SK-N-SH (cell line): ENCODE data around the gene ANKRD16.

Experiments used
- EP300 ChIP-seq, 2 experiments: IDR thresholded peaks; 2 replicates each; pipeline versions ENCODE4 v1.4.0 to v1.6.1; 2012; ENCODE audit warnings: borderline replicate concordance in 1 of 2, low read depth in 1 of 2, low read length in 1 of 2
- EZH2phosphoT487 ChIP-seq: fragments of 200-600 bp; sonication (generic); IDR thresholded peaks from 2 replicates; pipeline ENCODE4 v1.6.1; 2017; ENCODE audit warnings: low read depth, mixed run types, mild to moderate bottlenecking, antibody characterized with exemption, moderate library complexity, borderline replicate concordance
- FOSL2 ChIP-seq: IDR thresholded peaks from 2 replicates; pipeline ENCODE4 v1.4.0; 2012; ENCODE audit warnings: low read depth, mild to moderate bottlenecking, moderate library complexity, borderline replicate concordance
- MEF2A ChIP-seq: IDR thresholded peaks from 2 replicates; pipeline ENCODE4 v1.4.0; 2012; ENCODE audit warnings: low read depth, borderline replicate concordance
- RCOR1 ChIP-seq: fragments of 150-350 bp; IDR thresholded peaks from 2 replicates; pipeline ENCODE4 v1.6.1; 2017; ENCODE audit warnings: antibody characterized with exemption, low read length
- RFX5 ChIP-seq: IDR thresholded peaks from 2 replicates; pipeline ENCODE4 v1.6.1; 2012; ENCODE audit warnings: mild to moderate bottlenecking, improper control_type of control experiment, low read length
- TEAD4 ChIP-seq: IDR thresholded peaks from 2 replicates; pipeline ENCODE4 v1.4.0; 2012; ENCODE audit warnings: mild to moderate bottlenecking, borderline replicate concordance; ENCODE audit not compliant: insufficient read depth
- TF ChIP-seq, protein P1 (sequence below): fragments of 200-600 bp; sonication (generic); IDR thresholded peaks from 2 replicates; pipeline ENCODE4 v1.6.1; 2017; ENCODE audit warnings: antibody characterized with exemption, mild to moderate bottlenecking, moderate library complexity
- TF ChIP-seq, protein P2 (sequence below): IDR thresholded peaks from 2 replicates; pipeline ENCODE4 v1.4.0; 2012; ENCODE audit warnings: low read depth, borderline replicate concordance
- TF ChIP-seq, protein P3 (sequence below): fragments of 150-350 bp; IDR thresholded peaks from 2 replicates; pipeline ENCODE4 v1.6.1; 2017; ENCODE audit warnings: antibody characterized with exemption, low read length, low read depth, borderline replicate concordance

DNA sequence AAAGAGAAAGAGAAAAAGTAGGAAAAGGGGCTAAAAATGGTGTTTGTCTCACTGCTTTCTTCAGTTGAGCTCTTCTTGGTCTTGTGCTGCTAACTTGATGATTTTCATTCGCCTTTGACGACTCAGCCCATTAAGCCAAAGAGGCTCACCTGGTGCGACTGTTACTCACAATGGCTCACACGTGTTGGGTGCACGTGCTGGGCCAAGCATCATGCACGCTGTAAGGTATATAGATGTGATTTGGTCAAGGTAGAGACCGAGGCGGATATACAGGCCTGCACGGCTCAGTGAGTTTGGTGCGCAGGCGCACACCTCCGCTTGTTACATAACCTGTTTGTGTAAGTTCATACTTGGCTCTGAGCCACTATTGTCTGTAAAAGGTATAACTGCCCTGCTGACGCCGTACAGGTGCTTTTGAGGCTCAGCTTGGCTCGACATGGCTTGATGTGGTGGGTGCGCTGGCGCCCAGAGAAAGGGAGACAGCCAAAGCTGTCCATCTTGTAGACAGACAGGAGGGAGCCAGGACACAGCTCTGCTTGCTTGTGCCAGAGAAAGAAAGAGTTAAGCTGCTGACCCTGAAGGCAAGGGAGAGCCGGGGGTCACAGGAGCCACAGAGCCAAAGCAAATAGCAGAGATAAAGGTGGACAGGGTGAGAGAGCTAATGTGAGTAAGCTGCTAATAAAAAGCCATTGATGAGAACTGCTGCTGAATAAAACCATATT is 33.6 kb downstream of the ANKRD16 start:
- TF ChIP-seq EP300 (IDR thresholded peaks at IDR 0.05; ENCODE audit: borderline replicate concordance in 1 of 2, low read depth in 1 of 2, low read length in 1 of 2) = no peak
- TF ChIP-seq, protein P1, sequence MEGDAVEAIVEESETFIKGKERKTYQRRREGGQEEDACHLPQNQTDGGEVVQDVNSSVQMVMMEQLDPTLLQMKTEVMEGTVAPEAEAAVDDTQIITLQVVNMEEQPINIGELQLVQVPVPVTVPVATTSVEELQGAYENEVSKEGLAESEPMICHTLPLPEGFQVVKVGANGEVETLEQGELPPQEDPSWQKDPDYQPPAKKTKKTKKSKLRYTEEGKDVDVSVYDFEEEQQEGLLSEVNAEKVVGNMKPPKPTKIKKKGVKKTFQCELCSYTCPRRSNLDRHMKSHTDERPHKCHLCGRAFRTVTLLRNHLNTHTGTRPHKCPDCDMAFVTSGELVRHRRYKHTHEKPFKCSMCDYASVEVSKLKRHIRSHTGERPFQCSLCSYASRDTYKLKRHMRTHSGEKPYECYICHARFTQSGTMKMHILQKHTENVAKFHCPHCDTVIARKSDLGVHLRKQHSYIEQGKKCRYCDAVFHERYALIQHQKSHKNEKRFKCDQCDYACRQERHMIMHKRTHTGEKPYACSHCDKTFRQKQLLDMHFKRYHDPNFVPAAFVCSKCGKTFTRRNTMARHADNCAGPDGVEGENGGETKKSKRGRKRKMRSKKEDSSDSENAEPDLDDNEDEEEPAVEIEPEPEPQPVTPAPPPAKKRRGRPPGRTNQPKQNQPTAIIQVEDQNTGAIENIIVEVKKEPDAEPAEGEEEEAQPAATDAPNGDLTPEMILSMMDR = no peak
- TF ChIP-seq MEF2A = no peak
- TF ChIP-seq RFX5 = no peak
- no peak for TF ChIP-seq TEAD4
- TF ChIP-seq RCOR1 = no peak
- TF ChIP-seq, protein P2, sequence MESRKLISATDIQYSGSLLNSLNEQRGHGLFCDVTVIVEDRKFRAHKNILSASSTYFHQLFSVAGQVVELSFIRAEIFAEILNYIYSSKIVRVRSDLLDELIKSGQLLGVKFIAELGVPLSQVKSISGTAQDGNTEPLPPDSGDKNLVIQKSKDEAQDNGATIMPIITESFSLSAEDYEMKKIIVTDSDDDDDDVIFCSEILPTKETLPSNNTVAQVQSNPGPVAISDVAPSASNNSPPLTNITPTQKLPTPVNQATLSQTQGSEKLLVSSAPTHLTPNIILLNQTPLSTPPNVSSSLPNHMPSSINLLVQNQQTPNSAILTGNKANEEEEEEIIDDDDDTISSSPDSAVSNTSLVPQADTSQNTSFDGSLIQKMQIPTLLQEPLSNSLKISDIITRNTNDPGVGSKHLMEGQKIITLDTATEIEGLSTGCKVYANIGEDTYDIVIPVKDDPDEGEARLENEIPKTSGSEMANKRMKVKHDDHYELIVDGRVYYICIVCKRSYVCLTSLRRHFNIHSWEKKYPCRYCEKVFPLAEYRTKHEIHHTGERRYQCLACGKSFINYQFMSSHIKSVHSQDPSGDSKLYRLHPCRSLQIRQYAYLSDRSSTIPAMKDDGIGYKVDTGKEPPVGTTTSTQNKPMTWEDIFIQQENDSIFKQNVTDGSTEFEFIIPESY = no peak
- no peak for TF ChIP-seq FOSL2
- TF ChIP-seq EZH2phosphoT487 = no peak
- TF ChIP-seq, protein P3, sequence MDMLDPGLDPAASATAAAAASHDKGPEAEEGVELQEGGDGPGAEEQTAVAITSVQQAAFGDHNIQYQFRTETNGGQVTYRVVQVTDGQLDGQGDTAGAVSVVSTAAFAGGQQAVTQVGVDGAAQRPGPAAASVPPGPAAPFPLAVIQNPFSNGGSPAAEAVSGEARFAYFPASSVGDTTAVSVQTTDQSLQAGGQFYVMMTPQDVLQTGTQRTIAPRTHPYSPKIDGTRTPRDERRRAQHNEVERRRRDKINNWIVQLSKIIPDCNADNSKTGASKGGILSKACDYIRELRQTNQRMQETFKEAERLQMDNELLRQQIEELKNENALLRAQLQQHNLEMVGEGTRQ = no peak
